Endothelial cell of umbilical vein (primary cell): ENCODE results near the gene MGST2. TPM values are rescaled to one million over a fixed set of nuclear protein-coding genes. Genes with fewer than 3 reads are reported as not detected.
A peak's percentile ranks its signal among the peaks of the same experiment; 100 is the strongest.

ENCODE experiments used
- BruUV-seq: library from RNA; stranded (reverse); fragments of 400-500 nt; replicated peaks from 2 replicates; lab custom pipeline; 2021; lab: Mats Ljungman, UMichigan
- CTCF ChIA-PET: fragments of 300-600, 350-600 bp; sonication (Branson Sonifier 250); formaldehyde crosslinking; loops from one replicate; lab custom pipeline; 2021; ENCODE audit warnings: antibody characterized with exemption, inconsistent platforms; lab: Charles Lee
- POLR2A ChIA-PET: fragments of 300-600, 350-600 bp; sonication (Branson Sonifier 250); formaldehyde crosslinking; loops from one replicate; lab custom pipeline; 2021; ENCODE audit warnings: antibody characterized with exemption, inconsistent platforms; lab: Charles Lee
- DNase-seq: peaks from one replicate; pipeline ENCODE4 v3.0.0-alpha.2; 2011; ENCODE audit warnings: low read depth, low spot score
- FAIRE-seq: peaks from 2 replicates; lab custom pipeline; 2011; peaks lifted over from hg19 to GRCh38; lab: Jason Lieb, UNC
- H2AFZ ChIP-seq: 2 replicates; pipeline ENCODE4 v1.6.0; 2012; ENCODE audit warnings: low read depth, low read length, control low read depth, inconsistent platforms
- H3K27ac ChIP-seq: 2 replicates; pipeline ENCODE4 v1.5.1; 2011; ENCODE audit warnings: low read depth, mild to moderate bottlenecking, control low read depth, low read length, moderate library complexity; ENCODE audit not compliant: insufficient read depth
- H3K27me3 ChIP-seq, 2 experiments: 2 replicates each; pipeline versions ENCODE4 v1.6.0 to v1.6.1; 2011; ENCODE audit warnings: low read length in 2 of 2, mixed read lengths in 1 of 2; ENCODE audit not compliant: control insufficient read depth in 2 of 2, insufficient read depth in 2 of 2
- H3K36me3 ChIP-seq, 2 experiments: 2 replicates in 1 of 2; 3 replicates in 1 of 2; pipeline ENCODE4 v1.5.1; 2011; ENCODE audit warnings: low read length in 2 of 2, mild to moderate bottlenecking in 1 of 2, moderate library complexity in 1 of 2; ENCODE audit not compliant: control insufficient read depth in 2 of 2, insufficient read depth in 2 of 2; ENCODE audit errors: extremely low read depth in 1 of 2
- H3K4me1 ChIP-seq: 3 replicates; pipeline ENCODE4 v1.5.1; 2011; ENCODE audit warnings: mild to moderate bottlenecking, low read length; ENCODE audit not compliant: control insufficient read depth, insufficient read depth; ENCODE audit errors: extremely low read depth
- H3K4me2 ChIP-seq: 2 replicates; pipeline ENCODE4 v1.6.1; 2011; ENCODE audit warnings: low read length, control low read depth, mixed read lengths; ENCODE audit not compliant: insufficient read depth
- H3K4me3 ChIP-seq, 3 experiments: fragments of 200-600 bp in 1 of 3; sonication (generic), shearing (Covaris generic) in 1 of 3; replicated peaks in 1 of 3; 2 replicates each; pipeline ENCODE4 v1.5.1; 2011 to 2016; ENCODE audit warnings: control low read depth in 3 of 3, low read length in 3 of 3, mild to moderate bottlenecking in 2 of 3, inconsistent platforms in 1 of 3, low read depth in 1 of 3, moderate library complexity in 1 of 3; ENCODE audit not compliant: insufficient read depth in 1 of 3
- H3K79me2 ChIP-seq: 2 replicates; pipeline ENCODE4 v1.6.0; 2012; ENCODE audit warnings: low read length, inconsistent platforms; ENCODE audit not compliant: control insufficient read depth, insufficient read depth
- H3K9ac ChIP-seq: replicated peaks from 2 replicates; pipeline ENCODE3; 2011; ENCODE audit warnings: low read length, control low read depth; ENCODE audit not compliant: insufficient read depth; ENCODE audit errors: extremely low read depth
- H3K9me1 ChIP-seq: replicated peaks from 3 replicates; pipeline ENCODE4 v1.6.0; 2011; ENCODE audit warnings: mild to moderate bottlenecking, low read length; ENCODE audit not compliant: control insufficient read depth, insufficient read depth; ENCODE audit errors: extremely low read depth
- H3K9me3 ChIP-seq: replicated peaks from 2 replicates; pipeline ENCODE4 v1.5.1; 2012; ENCODE audit warnings: low read length, inconsistent platforms; ENCODE audit not compliant: control insufficient read depth, insufficient read depth
- H4K20me1 ChIP-seq: replicated peaks from 2 replicates; pipeline ENCODE3; 2011; ENCODE audit warnings: mild to moderate bottlenecking, low read length; ENCODE audit not compliant: control insufficient read depth, insufficient read depth; ENCODE audit errors: extremely low read depth
- EZH2 ChIP-seq: IDR thresholded peaks from 2 replicates; pipeline ENCODE4 v1.6.1; 2012; ENCODE audit warnings: borderline replicate concordance, low read depth, mild to moderate bottlenecking, moderate library complexity, low read length, inconsistent platforms; ENCODE audit not compliant: severe bottlenecking
- FOS ChIP-seq: IDR thresholded peaks from 2 replicates; pipeline ENCODE4 v1.6.1; 2011; ENCODE audit warnings: mild to moderate bottlenecking, low read length, moderate library complexity, borderline replicate concordance; ENCODE audit not compliant: insufficient read depth
- GATA2 ChIP-seq: IDR thresholded peaks from 2 replicates; pipeline ENCODE4 v1.7.0; 2011; ENCODE audit warnings: low read depth, mild to moderate bottlenecking, moderate library complexity, mixed read lengths, low read length; ENCODE audit not compliant: insufficient read length, insufficient read depth
- JUN ChIP-seq: IDR thresholded peaks from 2 replicates; pipeline ENCODE4 v1.6.1; 2011; ENCODE audit warnings: borderline replicate concordance, low read depth; ENCODE audit not compliant: insufficient read length, insufficient read depth
- MYC ChIP-seq: IDR thresholded peaks from one replicate; pipeline ENCODE4 v1.6.1; 2011; ENCODE audit warnings: mild to moderate bottlenecking, low read depth, low read length
- POLR2A ChIP-seq: IDR thresholded peaks from 2 replicates; pipeline ENCODE4 v1.6.1; 2012; ENCODE audit warnings: low read depth, mild to moderate bottlenecking, control low read depth, low read length
- POLR2AphosphoS5 ChIP-seq: IDR thresholded peaks from 2 replicates; pipeline ENCODE4 v1.6.1; 2012; ENCODE audit warnings: low read depth, mild to moderate bottlenecking, control low read depth, low read length, moderate library complexity; ENCODE audit not compliant: insufficient read depth
- dilution Hi-C: fragments of 300-500 bp; cut with MboI; formaldehyde crosslinking; loops from one replicate; pipeline ENCODE4 v1.15.0; 2019; ENCODE audit warnings: low sequenced_read_pairs; ENCODE audit not compliant: extremely low pct_ligation_motif_present
- intact Hi-C: fragments of 100-400 bp; cut with micrococcal nuclease; formaldehyde crosslinking; loops from one replicate; pipeline ENCODE4 v1.10.0; 2022
- polyA plus RNA-seq, 4 experiments: library from polyadenylated mRNA; depleted of rRNA in 3 of 4; stranded (reverse) in 3 of 4; unstranded in 1 of 4; fragments of >200 nt; gene quantifications; 2 replicates each; pipeline versions ENCODE4 v1.2.1 to v1.2.3, GENCODE V29; 2011 to 2012; ENCODE audit warnings: missing spikeins in 1 of 4
- total RNA-seq: library from RNA; stranded (reverse); gene quantifications from 2 replicates; pipeline ENCODE4 v1.2.3, GENCODE V29; 2021
- TF ChIP-seq, protein P1 (sequence below), 2 donors: IDR thresholded peaks; 1 replicate in 1 of 2; 2 replicates in 1 of 2; pipeline ENCODE4 v1.5.1; 2011; ENCODE audit warnings: low read length in 2 of 2, mild to moderate bottlenecking in 2 of 2, moderate library complexity in 2 of 2, control low read depth in 1 of 2, inconsistent platforms in 1 of 2, low read depth in 1 of 2; ENCODE audit not compliant: insufficient read depth in 1 of 2; ENCODE audit errors: extremely low read depth in 1 of 2
- TF ChIP-seq, protein P2 (sequence below): IDR thresholded peaks from 2 replicates; pipeline ENCODE4 v1.6.1; 2011; ENCODE audit not compliant: insufficient read depth, insufficient read length

The MGST2 gene
- total and polyA plus RNA-seq, 2 donors (not counting 3 experiments of a cell fraction or from before 2014, with no cell fraction given) = 64.3 to 78.9 TPM

DNA sequence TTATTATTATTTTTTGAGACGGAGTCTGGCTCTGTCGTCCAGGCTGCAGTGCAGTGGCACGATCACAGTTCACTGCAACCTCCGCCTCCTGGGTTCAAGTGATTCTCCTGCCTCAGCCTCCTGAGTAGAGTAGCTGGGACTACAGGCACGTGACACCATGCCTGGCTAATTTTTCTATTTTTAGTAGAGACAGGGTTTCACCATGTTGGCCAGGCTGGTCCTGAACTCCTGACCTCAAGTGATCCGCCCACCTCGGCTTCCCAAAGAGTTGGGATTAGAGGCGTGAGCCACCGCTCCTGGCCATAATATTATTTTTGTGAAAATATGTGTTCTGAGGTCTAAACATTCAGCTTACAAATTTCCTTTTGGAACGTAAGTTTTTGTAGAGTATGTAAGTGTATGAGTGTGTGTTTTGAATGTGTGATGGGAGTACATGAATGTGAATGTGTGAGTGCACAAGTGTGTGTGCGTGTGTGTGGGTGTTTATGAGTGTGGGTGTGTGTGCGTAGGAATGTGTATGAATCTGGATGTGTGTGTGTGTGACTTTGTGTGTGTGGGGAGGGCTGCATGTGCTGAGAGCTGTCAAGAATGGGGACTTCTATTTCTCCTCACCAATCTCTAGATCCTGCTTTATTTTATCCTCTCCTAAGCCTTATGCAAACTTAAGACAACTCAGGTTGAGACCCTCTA is 5.7 kb upstream of the MGST2 start:
- no peak overlapping the region for H2AFZ ChIP-seq
- CTCF ChIA-PET = interaction anchor here (1.0 to 1.4 kb wide), 3 partner anchors 10 to 700 kb away, joined by 3 to 10 read pairs (median 6); no protein-coding TSS in a partner anchor
- no peak overlapping the region for H3K27ac ChIP-seq
- BruUV-seq = no TSS peak
- no peak overlapping the region for H3K9ac ChIP-seq
- H3K9me1 ChIP-seq = no peaks in the 10 kb centered on the region
- dilution Hi-C loops (no loop called here), intact Hi-C loops (loop anchor here (5.0 kb wide), 3 partner anchors 102 to 952 kb away; no protein-coding TSS in a partner anchor)
- no peak overlapping the region for H3K4me3 ChIP-seq
- no peaks in the 10 kb centered on the region for H3K79me2 ChIP-seq
- H3K9me3 ChIP-seq = no peaks in the 10 kb centered on the region
- peak overlapping the region; percentile 8 for H3K4me2 ChIP-seq
- POLR2A ChIA-PET = no interaction called here
- no peaks in the 10 kb centered on the region for H3K27me3 ChIP-seq
- FAIRE-seq (no peak), DNase-seq (peak; percentile 8)
- no peaks in the 10 kb centered on the region for H4K20me1 ChIP-seq
- H3K4me1 ChIP-seq = peaks cover 45% of the 10 kb centered on the region
- no peaks in the 10 kb centered on the region for H3K36me3 ChIP-seq
- TF ChIP-seq JUN (no peak), FOS (no peak), POLR2A (no peak), POLR2AphosphoS5 (no peak), MYC (no peak), GATA2 (no peak), EZH2 (no peak)
- TF ChIP-seq, protein P1, sequence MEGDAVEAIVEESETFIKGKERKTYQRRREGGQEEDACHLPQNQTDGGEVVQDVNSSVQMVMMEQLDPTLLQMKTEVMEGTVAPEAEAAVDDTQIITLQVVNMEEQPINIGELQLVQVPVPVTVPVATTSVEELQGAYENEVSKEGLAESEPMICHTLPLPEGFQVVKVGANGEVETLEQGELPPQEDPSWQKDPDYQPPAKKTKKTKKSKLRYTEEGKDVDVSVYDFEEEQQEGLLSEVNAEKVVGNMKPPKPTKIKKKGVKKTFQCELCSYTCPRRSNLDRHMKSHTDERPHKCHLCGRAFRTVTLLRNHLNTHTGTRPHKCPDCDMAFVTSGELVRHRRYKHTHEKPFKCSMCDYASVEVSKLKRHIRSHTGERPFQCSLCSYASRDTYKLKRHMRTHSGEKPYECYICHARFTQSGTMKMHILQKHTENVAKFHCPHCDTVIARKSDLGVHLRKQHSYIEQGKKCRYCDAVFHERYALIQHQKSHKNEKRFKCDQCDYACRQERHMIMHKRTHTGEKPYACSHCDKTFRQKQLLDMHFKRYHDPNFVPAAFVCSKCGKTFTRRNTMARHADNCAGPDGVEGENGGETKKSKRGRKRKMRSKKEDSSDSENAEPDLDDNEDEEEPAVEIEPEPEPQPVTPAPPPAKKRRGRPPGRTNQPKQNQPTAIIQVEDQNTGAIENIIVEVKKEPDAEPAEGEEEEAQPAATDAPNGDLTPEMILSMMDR (IDR thresholded peaks at IDR 0.05; ENCODE audit: extremely low read depth in 1 of 2, insufficient read depth in 1 of 2, low read depth in 1 of 2, low read length in 2 of 2) = no peak
- TF ChIP-seq, protein P2, sequence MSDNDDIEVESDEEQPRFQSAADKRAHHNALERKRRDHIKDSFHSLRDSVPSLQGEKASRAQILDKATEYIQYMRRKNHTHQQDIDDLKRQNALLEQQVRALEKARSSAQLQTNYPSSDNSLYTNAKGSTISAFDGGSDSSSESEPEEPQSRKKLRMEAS = no peak
